ENCODE data around the gene OSCAR.

GRCh38 chr19:54077334-54077733 lies 23.3 kb downstream of the OSCAR start:
- TF ChIP-seq RFX5 (IDR thresholded peaks at IDR 0.05; ENCODE audit: low read depth, low read length) = no peak
- TF ChIP-seq ETV6 (conservative IDR thresholded peaks at IDR 0.05 in 1 of 2, IDR thresholded peaks at IDR 0.05 in 1 of 2; ENCODE audit: borderline replicate concordance in 1 of 2, low read depth in 1 of 2) = no peak
- no peak for TF ChIP-seq CHD4 (IDR thresholded peaks at IDR 0.05)
- no peak for TF ChIP-seq EGR1 (IDR thresholded peaks at IDR 0.05; ENCODE audit: borderline replicate concordance in 1 of 2, low read depth in 2 of 2, low read length in 2 of 2)
- no peak for TF ChIP-seq EZH2 (IDR thresholded peaks at IDR 0.05; ENCODE audit: borderline replicate concordance, control insufficient read depth, low read depth, low read length)
- TF ChIP-seq MXI1 (IDR thresholded peaks at IDR 0.05; ENCODE audit: low read depth, low read length) = no peak
- no peak for TF ChIP-seq POLR2A (IDR thresholded peaks at IDR 0.05; ENCODE audit: low read depth, low read length)
- TF ChIP-seq NR2C2 (IDR thresholded peaks at IDR 0.05; ENCODE audit: borderline replicate concordance, control insufficient read depth, insufficient read length, low read depth) = no peak
- TF ChIP-seq CTCF (IDR thresholded peaks at IDR 0.05 in 2 of 3, conservative IDR thresholded peaks at IDR 0.05 in 1 of 3; ENCODE audit: control insufficient read depth in 2 of 3, extremely low read depth in 1 of 3, insufficient read depth in 1 of 3, low read depth in 3 of 3, low read length in 3 of 3) = no peak
- TF ChIP-seq HDAC2 (IDR thresholded peaks at IDR 0.05) = no peak
- TF ChIP-seq SMARCA5 (IDR thresholded peaks at IDR 0.05) = no peak
